Memory B cell (primary cell): ENCODE measurements around the gene SH3GL1.

Experiments
- ATAC-seq: fragments of 150-1000 bp; cut with Tn5 transposase; 2 replicates; pipeline ENCODE4 v1.10.0; 2021; ENCODE audit warnings: low read depth, mild to moderate bottlenecking, moderate library complexity
- DNase-seq, 2 donors: peaks; one replicate each; pipeline ENCODE4 v3.0.0; 2022; ENCODE audit warnings: low spot score in 2 of 2
- H3K27ac Mint-ChIP-seq: one replicate; pipeline ENCODE4 v1.8.0; 2022; ENCODE audit warnings: mild to moderate bottlenecking, moderate library complexity, mixed read lengths
- H3K27me3 Mint-ChIP-seq: one replicate; pipeline ENCODE4 v1.8.0; 2022; ENCODE audit warnings: mixed read lengths
- H3K36me3 Mint-ChIP-seq: one replicate; pipeline ENCODE4 v1.8.0; 2022; ENCODE audit warnings: mild to moderate bottlenecking, mixed read lengths
- H3K4me1 Mint-ChIP-seq: one replicate; pipeline ENCODE4 v1.8.0; 2022; ENCODE audit warnings: mixed read lengths
- H3K4me3 Mint-ChIP-seq: one replicate; pipeline ENCODE4 v1.8.0; 2022; ENCODE audit warnings: mild to moderate bottlenecking, moderate library complexity, mixed read lengths
- H3K9me3 Mint-ChIP-seq: one replicate; pipeline ENCODE4 v1.8.0; 2022; ENCODE audit warnings: mixed read lengths

Gene SH3GL1

DNA sequence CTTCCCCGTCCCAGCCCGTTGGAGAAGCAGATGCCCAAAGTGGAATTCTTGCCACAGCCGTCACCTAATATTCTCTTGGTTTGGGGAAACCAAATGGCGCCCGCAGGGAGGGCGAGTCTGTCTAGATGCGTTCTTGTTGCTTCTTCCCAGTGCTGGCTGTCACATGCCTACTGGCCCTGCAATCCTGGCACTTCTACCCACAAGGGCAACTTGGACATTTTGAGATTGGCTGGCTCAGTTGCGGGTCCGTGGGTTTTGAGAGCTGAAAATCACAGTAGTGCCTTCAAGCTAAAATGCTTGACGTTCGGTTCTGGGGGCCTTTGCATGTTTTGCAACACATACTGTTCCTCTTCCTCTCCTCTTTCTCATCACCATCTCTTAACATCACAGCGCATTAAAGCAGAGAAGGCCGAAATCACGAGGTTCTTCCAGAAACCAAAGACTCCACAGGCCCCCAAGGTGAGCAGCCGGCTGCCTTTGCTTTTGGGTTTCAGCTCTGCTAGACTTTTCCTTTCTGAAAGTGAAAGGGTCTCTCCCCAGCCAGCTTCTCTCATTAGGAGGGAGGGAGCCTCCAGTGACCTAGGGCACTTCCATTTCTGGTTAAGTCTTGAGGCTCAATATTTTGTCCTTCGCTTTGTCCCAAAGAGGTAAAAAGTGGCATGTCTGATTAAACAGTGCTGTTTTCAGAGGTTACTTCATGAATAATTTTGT, 23.2 kb upstream of the SH3GL1 start:
- DNase-seq (no peak), ATAC-seq (no peak)
- H3K27ac Mint-ChIP-seq = no peak overlapping the region
- H3K4me3 Mint-ChIP-seq = no peak overlapping the region
- H3K9me3 Mint-ChIP-seq = no peaks in the 10 kb centered on the region
- H3K27me3 Mint-ChIP-seq = no peaks in the 10 kb centered on the region
- no peaks in the 10 kb centered on the region for H3K4me1 Mint-ChIP-seq
- peaks cover 4% of the 10 kb centered on the region for H3K36me3 Mint-ChIP-seq

DNA sequence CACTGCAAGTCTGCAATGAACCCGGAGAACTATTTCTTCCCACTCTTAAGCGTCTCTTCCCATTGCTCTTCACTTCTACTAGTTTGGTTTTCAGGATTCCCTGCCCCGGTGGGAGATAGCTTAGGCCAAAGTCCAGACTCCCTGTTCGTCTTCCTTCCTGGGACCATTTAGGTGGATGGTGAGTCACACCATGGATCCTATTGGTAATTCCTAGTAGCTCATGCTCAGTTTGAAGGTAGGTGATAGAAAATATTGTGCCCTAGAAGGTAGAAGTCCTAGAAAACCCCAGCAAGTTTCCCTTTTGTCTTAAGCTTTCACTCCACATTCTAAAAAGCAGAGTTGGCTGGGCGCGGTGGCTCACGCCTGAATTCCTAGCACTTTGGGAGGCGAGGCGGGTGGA, 15.9 kb upstream of the SH3GL1 start:
- ATAC-seq = no peak

DNA sequence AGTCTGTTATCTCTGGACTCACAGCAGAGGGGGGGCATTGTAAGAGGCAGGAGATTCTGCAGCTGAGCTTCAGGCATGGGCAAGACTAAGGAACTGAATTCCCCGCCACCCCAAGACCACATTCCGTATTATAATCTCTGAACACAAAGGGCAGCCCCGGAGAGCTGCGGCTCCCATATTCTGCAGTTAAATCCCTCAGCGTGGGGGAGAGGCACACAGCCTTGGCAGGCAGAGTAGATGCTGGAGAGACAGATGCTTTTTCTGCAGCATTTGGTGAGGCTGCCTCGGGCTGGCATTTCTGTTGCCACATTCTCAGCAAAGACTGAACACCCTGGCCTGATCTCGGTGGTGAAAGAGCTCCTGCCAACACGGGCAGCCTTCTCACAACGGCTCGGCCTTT, 15.0 kb upstream of the SH3GL1 start:
- no peaks in the 10 kb centered on the region for H3K9me3 Mint-ChIP-seq
- ATAC-seq (no peak), DNase-seq (no peak)
- peaks cover 3% of the 10 kb centered on the region for H3K4me1 Mint-ChIP-seq
- H3K27me3 Mint-ChIP-seq = no peaks in the 10 kb centered on the region
- no peak overlapping the region for H3K27ac Mint-ChIP-seq
- no peak overlapping the region for H3K4me3 Mint-ChIP-seq
- no peaks in the 10 kb centered on the region for H3K36me3 Mint-ChIP-seq

More for the DNA sequence above, 15.9 kb upstream of the SH3GL1 start:
- DNase-seq = no peak
- H3K4me3 Mint-ChIP-seq = no peak overlapping the region
- H3K27me3 Mint-ChIP-seq = no peaks in the 10 kb centered on the region
- H3K9me3 Mint-ChIP-seq = no peaks in the 10 kb centered on the region
- no peak overlapping the region for H3K27ac Mint-ChIP-seq
- no peaks in the 10 kb centered on the region for H3K36me3 Mint-ChIP-seq
- peaks cover 3% of the 10 kb centered on the region for H3K4me1 Mint-ChIP-seq

DNA sequence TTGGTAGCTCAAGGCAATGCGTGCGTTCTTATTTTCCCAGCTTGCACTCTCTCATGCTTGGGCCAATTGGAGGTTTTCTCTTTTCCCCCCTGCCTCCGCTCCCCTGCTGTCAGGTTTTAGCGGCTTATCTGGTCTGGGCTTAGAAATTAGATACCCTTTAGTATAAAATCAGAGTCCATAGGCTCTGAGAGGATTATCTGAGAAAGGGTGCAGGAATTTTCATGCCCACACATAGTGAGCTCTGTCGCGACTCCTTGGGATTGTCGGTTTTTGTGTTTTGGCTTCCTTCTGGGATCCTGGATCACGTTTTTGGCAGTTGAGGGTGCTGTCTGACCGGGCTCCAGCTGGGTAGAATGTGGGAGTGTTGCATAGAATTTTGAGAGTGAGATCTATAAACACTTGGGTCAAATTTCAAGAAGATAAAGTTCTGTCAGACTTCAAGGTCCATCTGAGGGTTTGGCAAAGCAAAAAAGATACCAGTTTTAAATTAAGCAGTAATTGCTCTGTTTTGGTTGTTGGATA, 14.5 kb upstream of the SH3GL1 start:
- no peaks in the 10 kb centered on the region for H3K27me3 Mint-ChIP-seq
- H3K36me3 Mint-ChIP-seq = no peaks in the 10 kb centered on the region

DNA sequence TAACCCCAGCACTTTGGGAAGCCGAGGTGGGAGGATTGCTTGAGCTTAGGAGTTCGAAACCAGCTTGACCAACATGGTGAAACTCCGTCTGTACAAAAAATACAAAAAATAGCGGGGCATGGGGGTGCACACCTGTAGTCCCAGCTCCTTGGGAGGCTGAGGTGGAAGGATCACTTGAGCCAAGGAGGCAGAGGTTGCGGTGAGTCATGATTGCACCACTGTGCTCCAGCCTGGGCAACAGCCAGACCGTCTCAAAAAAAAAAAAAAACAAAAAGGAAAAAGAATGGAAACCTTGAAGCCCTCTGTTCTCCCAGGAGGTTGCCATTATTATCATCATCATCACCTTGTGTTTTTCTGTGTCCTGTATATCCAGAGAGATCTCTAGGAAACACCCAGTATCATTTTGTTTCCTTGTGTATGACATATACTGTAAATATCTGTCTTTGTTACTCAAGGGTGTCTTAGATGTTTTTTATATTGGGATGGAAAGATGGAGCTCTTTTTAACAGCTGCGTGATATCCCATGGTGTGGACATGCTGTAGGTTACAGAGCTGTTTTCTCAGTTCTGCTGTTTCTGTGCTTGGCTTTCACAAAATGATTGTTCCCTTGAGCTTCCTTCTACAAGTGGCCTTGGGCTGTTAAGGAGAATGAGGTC, 13.9 kb upstream of the SH3GL1 start:
- DNase-seq (no peak), ATAC-seq (no peak)
- H3K4me3 Mint-ChIP-seq = no peak overlapping the region
- no peaks in the 10 kb centered on the region for H3K27me3 Mint-ChIP-seq
- peaks cover under 1% of the 10 kb centered on the region for H3K36me3 Mint-ChIP-seq
- no peak overlapping the region for H3K27ac Mint-ChIP-seq
- no peaks in the 10 kb centered on the region for H3K9me3 Mint-ChIP-seq
- peaks cover 3% of the 10 kb centered on the region for H3K4me1 Mint-ChIP-seq

More for the DNA sequence above, 14.5 kb upstream of the SH3GL1 start:
- Mint-ChIP-seq H3K9me3 (no peaks in the 10 kb centered on the region), H3K4me1 (peaks cover 3% of the 10 kb centered on the region), H3K4me3 (no peak overlapping the region), H3K27ac (no peak overlapping the region)
- ATAC-seq = no peak
- no peak for DNase-seq

DNA sequence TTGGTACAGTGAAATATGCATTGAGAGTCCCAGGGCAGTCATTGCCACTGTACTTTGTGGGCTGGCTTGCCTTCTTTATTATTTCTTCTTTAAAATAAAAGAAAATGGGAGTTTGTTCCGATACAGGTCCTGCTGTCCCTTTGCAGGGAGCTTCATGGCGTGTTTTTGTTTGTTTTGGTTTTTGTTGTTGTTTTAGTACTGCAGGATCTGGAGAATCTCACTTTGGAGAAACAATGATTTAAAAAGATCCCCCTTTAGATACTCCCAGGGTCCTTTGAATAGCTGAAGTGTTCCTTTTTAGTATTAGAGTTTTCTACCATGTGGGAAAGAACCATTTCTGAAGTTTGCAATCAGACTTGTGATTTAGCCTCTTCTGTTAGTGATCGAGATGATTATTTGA, 13.2 kb upstream of the SH3GL1 start:
- Mint-ChIP-seq H3K27ac (no peak overlapping the region), H3K9me3 (no peaks in the 10 kb centered on the region)
- no peak for ATAC-seq

DNA sequence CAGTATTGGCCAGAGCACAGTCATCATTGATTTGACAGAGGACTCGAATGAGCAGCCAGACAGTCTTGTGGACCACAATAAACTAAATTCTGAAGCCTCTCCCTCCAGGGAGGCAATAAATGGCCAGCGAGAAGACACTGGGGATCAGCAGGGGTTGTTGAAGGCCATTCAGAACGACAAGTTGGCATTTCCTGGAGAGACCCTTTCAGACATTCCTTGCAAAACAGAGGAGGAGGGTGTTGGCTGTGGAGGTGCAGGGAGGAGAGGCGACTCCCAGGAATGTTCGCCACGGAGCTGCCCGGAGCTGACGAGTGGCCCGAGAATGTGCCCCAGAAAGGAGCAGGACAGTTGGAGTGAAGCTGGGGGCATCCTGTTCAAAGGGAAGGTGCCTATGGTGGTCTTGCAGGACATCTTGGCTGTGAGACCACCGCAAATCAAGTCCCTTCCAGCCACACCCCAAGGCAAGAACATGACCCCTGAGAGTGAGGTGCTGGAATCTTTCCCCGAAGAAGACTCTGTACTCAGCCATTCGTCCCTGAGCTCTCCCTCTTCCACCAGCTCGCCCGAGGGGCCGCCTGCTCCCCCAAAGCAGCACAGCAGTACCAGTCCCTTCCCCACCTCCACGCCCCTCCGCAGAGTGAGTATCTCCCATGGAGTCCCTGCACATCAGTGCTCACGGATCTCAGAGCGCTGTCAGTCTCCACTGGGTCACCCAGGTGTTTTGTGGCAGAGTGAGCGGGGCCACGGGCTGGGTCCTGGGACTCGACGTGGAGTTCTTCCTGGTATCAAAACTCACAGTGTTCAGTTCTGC, 9.0 kb upstream of the SH3GL1 start:
- Mint-ChIP-seq H3K27me3 (no peaks in the 10 kb centered on the region), H3K36me3 (peaks cover 3% of the 10 kb centered on the region), H3K27ac (no peak overlapping the region), H3K4me3 (no peak overlapping the region), H3K9me3 (no peaks in the 10 kb centered on the region), H3K4me1 (no peaks in the 10 kb centered on the region)
- ATAC-seq (no peak), DNase-seq (no peak)

More for the DNA sequence above, 13.2 kb upstream of the SH3GL1 start:
- Mint-ChIP-seq H3K36me3 (peaks cover 3% of the 10 kb centered on the region), H3K27me3 (no peaks in the 10 kb centered on the region), H3K4me3 (no peak overlapping the region), H3K4me1 (peaks cover 3% of the 10 kb centered on the region)
- DNase-seq = no peak

DNA sequence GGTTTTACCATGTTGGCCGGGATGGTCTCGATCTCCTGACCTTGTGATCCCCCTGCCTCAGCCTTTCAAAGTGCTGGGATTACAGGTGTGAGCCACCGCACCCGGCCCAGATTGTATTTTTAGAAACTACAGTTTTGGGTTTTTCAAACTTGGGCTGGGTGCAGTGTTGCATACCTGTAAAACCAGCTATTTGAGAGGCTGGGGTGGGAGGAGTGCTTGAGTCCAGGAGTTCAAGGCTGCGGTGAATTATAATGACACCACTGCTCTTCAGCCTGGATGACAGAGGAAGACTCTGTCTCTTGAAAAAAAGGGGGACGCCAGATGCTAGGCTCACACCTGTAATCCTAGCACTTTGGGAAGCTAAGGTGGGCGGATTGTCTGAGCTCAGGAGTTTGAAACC, 6.3 kb upstream of the SH3GL1 start:
- no peak overlapping the region for H3K4me3 Mint-ChIP-seq
- peaks cover 9% of the 10 kb centered on the region for H3K4me1 Mint-ChIP-seq
- peaks cover 3% of the 10 kb centered on the region for H3K36me3 Mint-ChIP-seq

DNA sequence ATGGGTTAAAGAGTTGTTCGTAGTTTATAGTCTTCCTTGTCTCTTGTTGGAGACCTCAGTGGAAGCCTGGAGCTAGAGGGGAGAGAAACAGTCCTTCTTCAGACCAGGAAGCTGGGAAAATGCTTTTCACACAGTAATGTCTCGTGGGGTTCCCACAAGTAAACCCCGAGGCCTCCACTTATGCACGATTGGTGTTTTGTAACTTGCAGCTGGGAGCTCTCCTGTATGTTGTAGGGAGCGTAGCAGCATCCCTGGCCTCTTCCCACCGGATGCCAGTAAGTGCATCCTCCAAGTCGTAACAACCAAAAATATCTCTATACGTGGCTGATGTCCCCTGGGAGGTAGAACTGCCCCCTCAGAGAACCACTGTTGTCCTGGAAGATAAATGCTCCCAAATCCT, 5.6 kb upstream of the SH3GL1 start:
- DNase-seq = no peak
- H3K4me3 Mint-ChIP-seq = no peak overlapping the region
- peaks cover 16% of the 10 kb centered on the region for H3K4me1 Mint-ChIP-seq
- no peak overlapping the region for H3K27ac Mint-ChIP-seq
- H3K36me3 Mint-ChIP-seq = peaks cover 3% of the 10 kb centered on the region
- no peaks in the 10 kb centered on the region for H3K27me3 Mint-ChIP-seq
- ATAC-seq = no peak
- H3K9me3 Mint-ChIP-seq = no peaks in the 10 kb centered on the region

More for the DNA sequence above, 6.3 kb upstream of the SH3GL1 start:
- DNase-seq = no peak
- Mint-ChIP-seq H3K27ac (no peak overlapping the region), H3K9me3 (no peaks in the 10 kb centered on the region), H3K27me3 (no peaks in the 10 kb centered on the region)
- ATAC-seq = no peak

DNA sequence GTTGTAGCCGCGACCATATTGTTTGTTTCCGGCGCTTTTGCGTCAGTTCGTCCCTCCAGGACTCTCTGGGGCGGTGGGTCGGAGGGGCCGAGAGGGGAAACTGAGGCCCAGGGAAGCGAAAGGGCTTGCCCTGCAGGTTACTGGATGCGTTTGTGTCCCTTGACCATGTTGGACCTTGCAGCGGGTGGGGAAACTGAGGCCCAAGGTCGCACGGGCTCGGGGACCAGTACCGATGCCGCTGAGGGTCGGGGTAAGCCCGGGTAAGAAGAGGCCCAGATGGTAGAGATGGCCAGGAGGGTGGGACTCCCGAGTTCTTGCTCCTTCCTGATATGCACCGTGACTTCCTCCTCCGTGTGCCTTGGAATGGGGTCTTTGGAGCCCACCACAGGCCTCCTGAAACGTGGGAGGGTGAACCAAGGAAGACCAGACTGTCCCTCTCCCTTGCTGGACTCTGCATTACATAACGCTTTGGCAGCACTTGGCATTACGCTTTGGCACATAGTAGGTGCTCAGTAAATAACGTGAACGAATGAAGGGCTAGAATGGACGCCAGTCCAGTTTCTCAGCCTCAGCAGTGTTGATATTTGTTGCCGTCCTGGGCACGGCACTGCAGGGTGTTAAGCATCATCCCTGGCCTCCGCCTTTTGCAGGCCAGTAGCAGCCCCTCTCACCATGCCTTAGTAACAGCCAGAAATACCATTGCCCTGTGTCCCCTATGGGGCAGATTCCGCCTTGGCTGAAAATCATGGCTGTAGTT, 2.8 kb upstream of the SH3GL1 start:
- ATAC-seq (no peak), DNase-seq (no peak)
- Mint-ChIP-seq H3K4me3 (peak overlapping the region; percentile 83), H3K9me3 (no peaks in the 10 kb centered on the region), H3K27ac (peak overlapping the region; percentile 97), H3K36me3 (no peaks in the 10 kb centered on the region), H3K27me3 (no peaks in the 10 kb centered on the region), H3K4me1 (peaks cover 22% of the 10 kb centered on the region)

DNA sequence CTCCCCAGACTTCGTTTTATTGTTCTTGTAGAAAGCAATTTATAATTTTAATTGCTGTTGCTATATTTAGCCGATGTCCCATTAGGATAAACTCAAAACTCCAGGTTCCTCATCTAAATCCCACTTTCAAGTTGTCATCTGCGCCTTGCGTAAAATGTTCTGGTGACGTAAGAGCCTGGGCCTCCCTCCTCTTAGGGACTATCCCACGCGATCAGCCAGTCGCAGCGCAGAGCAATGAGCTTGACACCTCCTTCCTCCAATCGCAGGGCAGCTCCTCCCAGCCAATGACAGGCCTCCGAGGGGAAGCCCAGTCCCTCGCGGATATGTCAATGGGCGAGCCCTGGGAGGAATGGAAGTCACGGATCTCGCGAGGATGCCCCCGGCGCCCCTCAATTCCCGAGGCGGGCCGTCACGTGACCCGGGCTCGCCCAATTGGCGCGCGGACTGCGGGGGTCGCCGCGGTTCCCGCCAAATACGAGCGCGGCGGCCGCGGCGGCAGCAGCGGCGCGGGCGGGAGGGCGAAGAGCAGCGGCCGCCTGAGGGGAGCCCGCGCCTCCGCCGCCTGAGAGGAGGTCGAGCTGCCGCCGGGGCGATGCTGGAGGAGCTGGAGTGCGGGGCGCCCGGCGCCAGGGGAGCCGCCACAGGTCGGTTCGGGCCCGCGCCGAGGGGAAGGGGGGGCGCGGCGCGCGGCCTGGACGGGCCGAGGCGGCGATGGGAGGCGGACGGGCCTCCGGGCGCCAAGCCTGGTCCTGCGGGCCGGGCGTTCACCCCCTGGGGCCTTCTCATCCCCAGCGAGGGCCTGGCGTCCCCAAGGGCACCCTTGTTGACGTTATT, 2.0 kb upstream of the SH3GL1 start, which contains the start of gene CHAF1A:
CHAF1A (plus strand) TSS at position 470 of the 834 bp plus-strand sequence; CDS start at position 593, 123 bp downstream.
- Mint-ChIP-seq H3K4me3 (peak within 1 kb of the TSS; percentile 83), H3K9me3 (no peaks in the 10 kb centered on the region), H3K27ac (peak within 1 kb of the TSS; percentile 97), H3K4me1 (peaks cover 25% of the 10 kb centered on the region), H3K36me3 (no peaks in the 10 kb centered on the region), H3K27me3 (no peaks in the 10 kb centered on the region)
- peak; percentile 85 for ATAC-seq
- DNase-seq = peak; percentile 94 to 97

DNA sequence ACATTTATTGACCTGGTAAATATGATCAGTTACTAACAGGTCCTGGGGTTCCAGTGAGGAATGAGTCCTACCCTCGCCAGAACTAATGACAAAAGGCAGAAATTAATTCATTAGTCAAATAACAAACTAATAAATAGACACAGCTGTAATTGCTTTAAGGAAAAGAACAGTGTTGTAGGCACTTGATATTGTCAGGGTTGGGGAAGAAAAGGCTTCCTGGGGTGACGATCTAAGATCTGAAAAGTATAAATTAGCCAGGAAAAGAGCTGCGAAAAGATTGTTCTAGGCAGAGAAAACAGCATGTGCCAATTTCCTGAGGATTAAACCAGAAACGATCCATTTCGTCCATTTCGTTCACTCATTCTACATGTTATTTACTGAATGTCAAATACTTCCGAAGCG, 1.4 kb upstream of the SH3GL1 start:
- peaks cover 2% of the 10 kb centered on the region for H3K36me3 Mint-ChIP-seq
- H3K4me3 Mint-ChIP-seq = peak overlapping the region; percentile 83
- no peaks in the 10 kb centered on the region for H3K9me3 Mint-ChIP-seq
- ATAC-seq (no peak), DNase-seq (no peak)
- H3K27ac Mint-ChIP-seq = peak overlapping the region; percentile 97
- H3K27me3 Mint-ChIP-seq = no peaks in the 10 kb centered on the region
- H3K4me1 Mint-ChIP-seq = peaks cover 30% of the 10 kb centered on the region

DNA sequence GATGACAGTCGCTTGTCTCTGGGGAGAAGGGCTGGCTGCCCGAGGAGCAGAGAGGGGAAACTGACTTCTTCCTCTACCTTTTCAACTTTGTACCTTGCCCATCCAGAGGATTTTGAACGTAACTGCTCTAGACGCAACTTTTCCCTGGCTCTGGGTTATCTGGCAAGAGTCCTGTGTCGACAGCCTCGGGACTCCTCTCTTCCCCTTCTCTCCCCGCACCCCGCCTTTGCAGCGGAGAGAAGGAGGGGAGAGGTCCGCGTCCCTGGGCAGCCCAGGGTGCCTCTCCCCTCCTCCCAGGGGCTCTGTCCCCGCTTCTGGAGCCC, 574 bp downstream of the SH3GL1 start:
- H3K9me3 Mint-ChIP-seq = no peaks in the 10 kb centered on the region
- DNase-seq (no peak), ATAC-seq (peak; percentile 0)
- no peaks in the 10 kb centered on the region for H3K27me3 Mint-ChIP-seq
- peaks cover 39% of the 10 kb centered on the region for H3K4me1 Mint-ChIP-seq
- H3K27ac Mint-ChIP-seq = peak overlapping the region; percentile 89
- peaks cover 3% of the 10 kb centered on the region for H3K36me3 Mint-ChIP-seq
- H3K4me3 Mint-ChIP-seq = peak overlapping the region; percentile 91
